Dendritic cell treated with granulocyte-macrophage colony-stimulating factor and Interleukin-4, amounts not matched to agents 40 ng/mL and 50 ng/mL, for 4 days (primary cell): ENCODE measurements around the gene PAPOLB.

Source experiments
- H3K27ac Mint-ChIP-seq: one replicate; pipeline ENCODE4 v1.8.0; 2022; ENCODE audit warnings: mild to moderate bottlenecking, mixed read lengths
- H3K27me3 Mint-ChIP-seq: one replicate; pipeline ENCODE4 v1.8.0; 2022; ENCODE audit warnings: mild to moderate bottlenecking, mixed read lengths
- H3K36me3 Mint-ChIP-seq: one replicate; pipeline ENCODE4 v1.8.0; 2022; ENCODE audit warnings: low read depth, mixed read lengths
- H3K4me1 Mint-ChIP-seq: one replicate; pipeline ENCODE4 v1.8.0; 2022; ENCODE audit warnings: low read depth, mixed read lengths
- H3K4me3 Mint-ChIP-seq: one replicate; pipeline ENCODE4 v1.8.0; 2022; ENCODE audit warnings: mild to moderate bottlenecking, moderate library complexity, mixed read lengths
- H3K9me3 Mint-ChIP-seq: one replicate; pipeline ENCODE4 v1.8.0; 2022; ENCODE audit warnings: mixed read lengths
- intact Hi-C: fragments of 100-400 bp; cut with micrococcal nuclease; formaldehyde crosslinking; loops from one replicate; pipeline ENCODE4 v1.15.0; 2022

PAPOLB gene

DNA sequence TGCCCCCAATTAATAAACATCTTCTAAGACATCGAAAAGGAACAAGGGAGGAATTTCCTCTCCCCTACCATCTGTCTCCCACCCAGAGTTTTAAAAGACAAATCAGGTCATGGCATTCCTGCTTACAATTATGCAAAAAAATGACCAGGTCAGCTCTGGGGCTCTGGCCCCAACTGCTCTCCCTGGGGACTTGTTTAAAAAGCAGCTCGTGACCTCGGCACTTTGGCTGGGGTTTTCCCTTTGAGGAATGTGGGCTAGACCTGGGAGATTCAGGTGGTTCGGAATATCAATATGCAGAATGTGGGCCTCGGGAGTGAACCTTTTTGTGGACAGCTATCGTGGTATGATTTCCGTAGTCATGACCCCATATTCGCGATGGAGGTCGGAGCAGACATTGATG is 22.3 kb upstream of the PAPOLB start:
- H3K27me3 Mint-ChIP-seq = peaks cover 54% of the 10 kb centered on the region
- no peak overlapping the region for H3K27ac Mint-ChIP-seq
- H3K36me3 Mint-ChIP-seq = no peaks in the 10 kb centered on the region
- intact Hi-C loops = loop anchor here (5.0 kb wide), 1 partner anchor 92 kb away; no protein-coding TSS in a partner anchor
- no peaks in the 10 kb centered on the region for H3K9me3 Mint-ChIP-seq
- H3K4me1 Mint-ChIP-seq = peaks cover 12% of the 10 kb centered on the region
- no peak overlapping the region for H3K4me3 Mint-ChIP-seq

DNA sequence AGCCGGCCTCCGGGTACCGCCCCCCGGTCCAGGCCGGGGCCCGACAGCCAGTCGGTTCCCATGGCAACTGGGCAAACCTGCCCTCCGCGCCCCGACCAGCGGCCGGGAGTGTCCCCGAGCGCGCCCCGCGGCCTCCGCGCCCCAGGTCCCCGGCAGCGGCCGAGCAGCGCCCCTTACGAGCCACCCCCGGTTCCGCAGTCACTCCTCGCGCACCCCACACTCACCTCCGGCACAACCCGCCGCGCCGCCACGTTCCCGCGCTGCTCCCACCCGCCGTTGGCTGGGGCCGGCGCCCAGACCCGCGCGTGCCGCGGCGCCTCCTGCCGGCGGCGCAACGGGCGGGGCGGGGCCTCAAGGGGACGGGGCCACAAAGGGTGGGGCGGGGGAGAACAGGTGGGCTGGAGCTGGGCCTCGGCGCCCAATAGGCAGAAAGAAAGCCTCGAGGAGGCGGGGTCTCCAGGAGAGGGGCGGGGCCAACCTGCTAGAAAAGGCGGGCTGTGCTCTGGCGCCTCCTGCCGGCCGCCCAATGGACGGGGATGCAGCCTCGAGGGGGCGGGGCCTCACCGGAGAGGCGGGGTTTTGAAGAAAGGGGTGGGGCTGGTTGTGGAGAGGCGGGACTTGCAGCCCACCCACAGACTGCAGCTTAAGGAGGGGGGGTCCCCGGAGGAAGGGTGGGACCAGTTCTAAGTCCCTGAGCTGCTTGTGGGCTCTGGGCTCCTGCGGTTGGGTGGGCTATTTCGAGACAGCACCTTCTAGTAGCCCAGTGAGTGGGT is 21.7 kb upstream of the PAPOLB start, which contains the start of gene RADIL:
Gene RADIL, minus strand, starts transcription at position 345 of the 773 bp plus-strand sequence. CDS start 5,577 bp downstream, outside the sequence.
- H3K9me3 Mint-ChIP-seq = no peaks in the 10 kb centered on the region
- H3K4me1 Mint-ChIP-seq = peaks cover 12% of the 10 kb centered on the region
- peaks cover 53% of the 10 kb centered on the region for H3K27me3 Mint-ChIP-seq
- H3K27ac Mint-ChIP-seq = no peak within 1 kb of the TSS
- H3K4me3 Mint-ChIP-seq = peak within 1 kb of the TSS; percentile 41
- intact Hi-C loops = loop anchor here (2.0 to 5.0 kb wide), 2 partner anchors 53 to 91 kb away; no protein-coding TSS in a partner anchor
- H3K36me3 Mint-ChIP-seq = no peaks in the 10 kb centered on the region

DNA sequence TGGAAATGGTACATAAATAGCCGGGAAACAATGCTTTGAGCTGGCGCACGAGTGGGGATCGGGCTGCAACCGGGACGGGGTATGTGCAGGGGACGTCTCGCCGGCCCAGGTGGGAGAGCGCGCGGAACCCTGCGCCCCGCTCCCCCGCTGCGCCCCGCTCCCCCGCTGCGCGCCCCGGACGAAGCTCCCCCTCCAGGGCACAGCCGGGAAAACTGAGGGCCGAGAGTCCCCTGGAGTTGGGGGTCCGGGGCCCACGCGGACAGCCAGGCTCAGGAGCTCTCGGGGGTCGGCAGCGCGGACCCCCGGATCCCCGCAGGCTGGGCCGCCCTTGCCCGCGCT is 21.2 kb upstream of the PAPOLB start:
- Mint-ChIP-seq H3K4me1 (peaks cover 12% of the 10 kb centered on the region), H3K27me3 (peaks cover 53% of the 10 kb centered on the region), H3K9me3 (no peaks in the 10 kb centered on the region), H3K36me3 (no peaks in the 10 kb centered on the region), H3K4me3 (peak overlapping the region; percentile 37), H3K27ac (no peak overlapping the region)
- intact Hi-C loops = loop anchor here (2.0 to 5.0 kb wide), 2 partner anchors 52 to 91 kb away; no protein-coding TSS in a partner anchor

DNA sequence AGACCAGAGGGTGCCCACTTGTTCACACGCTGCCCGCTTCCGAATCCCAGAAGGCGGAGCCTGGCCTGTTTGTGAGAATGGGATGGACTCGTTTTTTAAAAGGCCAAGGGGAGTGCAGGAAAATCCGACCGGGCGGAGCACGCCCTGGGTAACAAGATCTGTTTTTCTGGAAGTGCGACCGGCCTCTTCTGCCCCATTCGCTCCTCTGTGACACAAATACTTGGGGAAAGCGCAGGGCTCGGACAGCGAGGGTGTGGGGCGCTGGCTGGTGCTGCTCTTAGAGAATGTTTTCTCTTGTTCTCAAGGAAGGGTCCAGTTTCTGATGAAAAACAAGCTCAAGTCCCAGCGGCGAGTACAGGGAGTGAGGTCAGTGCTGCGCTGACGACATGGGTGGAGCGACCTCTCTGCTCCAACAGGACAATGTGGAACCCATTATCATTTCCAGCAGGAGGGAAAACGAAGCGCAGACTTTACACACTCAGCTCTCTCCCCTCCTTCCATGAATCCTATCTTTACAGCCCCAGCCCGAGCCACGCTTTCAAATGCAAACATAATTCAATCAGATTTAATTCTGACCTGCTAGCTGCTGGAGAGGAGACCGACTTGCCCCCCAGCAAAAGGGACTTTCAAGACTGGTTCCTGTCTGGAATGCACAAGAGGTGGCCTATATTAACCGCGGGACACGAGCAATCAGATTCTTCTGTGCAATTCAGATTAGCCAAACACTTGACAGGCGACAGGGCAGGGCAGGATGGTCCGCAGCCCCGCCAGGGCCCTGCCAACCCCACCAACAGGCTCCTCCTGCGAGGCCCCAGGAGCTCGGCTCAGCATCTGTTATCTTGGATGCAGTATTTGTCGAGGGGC is 20.6 kb upstream of the PAPOLB start:
- Mint-ChIP-seq H3K9me3 (no peaks in the 10 kb centered on the region), H3K27me3 (peaks cover 51% of the 10 kb centered on the region), H3K4me3 (peak overlapping the region; percentile 37), H3K36me3 (no peaks in the 10 kb centered on the region), H3K4me1 (peaks cover 12% of the 10 kb centered on the region), H3K27ac (no peak overlapping the region)
- intact Hi-C loops = loop anchor here (2.0 to 5.0 kb wide), 2 partner anchors 52 to 90 kb away; no protein-coding TSS in a partner anchor

DNA sequence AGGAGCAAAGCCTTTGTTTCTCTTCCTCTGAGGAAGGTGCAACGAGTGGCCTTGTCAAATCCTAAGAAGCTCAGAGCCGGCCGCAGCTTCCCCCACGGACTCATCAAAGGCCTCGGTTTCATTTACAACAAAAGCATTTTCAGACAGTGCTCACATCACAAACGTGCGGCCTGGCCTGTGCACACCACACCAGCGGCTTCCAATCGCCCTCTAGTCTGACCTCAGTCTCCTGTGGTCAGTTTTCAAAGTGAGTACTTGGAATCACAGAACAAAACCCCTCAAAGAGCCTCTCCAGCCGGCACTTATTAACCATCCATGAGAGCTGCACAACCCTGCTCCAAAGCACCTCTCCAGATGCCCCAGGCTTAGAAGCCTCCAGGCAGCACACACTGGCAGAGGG is 18.4 kb upstream of the PAPOLB start:
- H3K27me3 Mint-ChIP-seq = peaks cover 45% of the 10 kb centered on the region
- no peaks in the 10 kb centered on the region for H3K9me3 Mint-ChIP-seq
- no peaks in the 10 kb centered on the region for H3K36me3 Mint-ChIP-seq
- no peak overlapping the region for H3K4me3 Mint-ChIP-seq
- H3K4me1 Mint-ChIP-seq = peaks cover 12% of the 10 kb centered on the region
- H3K27ac Mint-ChIP-seq = no peak overlapping the region
- intact Hi-C loops = loop anchor here (5.0 kb wide), 1 partner anchor 88 kb away; no protein-coding TSS in a partner anchor

DNA sequence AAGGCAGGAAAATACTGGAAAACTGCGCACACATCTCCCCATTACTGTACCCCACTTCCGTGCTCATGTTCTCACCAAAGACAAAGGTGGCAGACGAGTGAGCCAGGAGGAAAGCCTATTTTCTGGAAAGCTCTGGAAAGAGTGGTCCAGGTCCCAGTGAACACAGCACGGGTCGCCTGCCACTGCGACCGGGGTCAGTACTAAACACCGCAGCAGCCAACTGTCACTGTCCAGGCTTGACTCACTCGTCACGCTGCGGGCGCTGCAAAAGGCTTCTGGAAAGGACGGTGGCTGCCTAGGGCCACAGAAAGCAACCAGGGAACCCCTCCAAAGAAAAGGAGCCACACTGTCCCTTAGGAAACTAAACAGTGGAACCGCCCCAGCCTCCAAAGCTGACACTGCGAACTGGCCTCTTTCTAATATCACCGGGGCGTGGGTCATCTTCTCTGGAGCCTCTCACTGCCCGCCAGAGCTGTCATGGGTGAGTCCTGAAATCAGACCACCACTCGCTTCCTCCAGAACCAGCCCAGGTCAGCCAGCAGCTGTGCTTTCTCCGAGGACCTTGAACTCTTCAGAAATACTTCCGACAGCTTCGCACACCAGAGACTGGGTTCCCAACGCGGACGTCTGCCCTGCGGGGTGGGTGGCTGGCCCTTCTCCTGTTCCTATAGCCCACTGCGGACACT is 17.7 kb upstream of the PAPOLB start:
- Mint-ChIP-seq H3K4me3 (no peak overlapping the region), H3K36me3 (no peaks in the 10 kb centered on the region), H3K27me3 (peaks cover 39% of the 10 kb centered on the region), H3K9me3 (no peaks in the 10 kb centered on the region), H3K27ac (no peak overlapping the region), H3K4me1 (peaks cover 12% of the 10 kb centered on the region)
- intact Hi-C loops = loop anchor here (5.0 kb wide), 1 partner anchor 87 kb away; no protein-coding TSS in a partner anchor

DNA sequence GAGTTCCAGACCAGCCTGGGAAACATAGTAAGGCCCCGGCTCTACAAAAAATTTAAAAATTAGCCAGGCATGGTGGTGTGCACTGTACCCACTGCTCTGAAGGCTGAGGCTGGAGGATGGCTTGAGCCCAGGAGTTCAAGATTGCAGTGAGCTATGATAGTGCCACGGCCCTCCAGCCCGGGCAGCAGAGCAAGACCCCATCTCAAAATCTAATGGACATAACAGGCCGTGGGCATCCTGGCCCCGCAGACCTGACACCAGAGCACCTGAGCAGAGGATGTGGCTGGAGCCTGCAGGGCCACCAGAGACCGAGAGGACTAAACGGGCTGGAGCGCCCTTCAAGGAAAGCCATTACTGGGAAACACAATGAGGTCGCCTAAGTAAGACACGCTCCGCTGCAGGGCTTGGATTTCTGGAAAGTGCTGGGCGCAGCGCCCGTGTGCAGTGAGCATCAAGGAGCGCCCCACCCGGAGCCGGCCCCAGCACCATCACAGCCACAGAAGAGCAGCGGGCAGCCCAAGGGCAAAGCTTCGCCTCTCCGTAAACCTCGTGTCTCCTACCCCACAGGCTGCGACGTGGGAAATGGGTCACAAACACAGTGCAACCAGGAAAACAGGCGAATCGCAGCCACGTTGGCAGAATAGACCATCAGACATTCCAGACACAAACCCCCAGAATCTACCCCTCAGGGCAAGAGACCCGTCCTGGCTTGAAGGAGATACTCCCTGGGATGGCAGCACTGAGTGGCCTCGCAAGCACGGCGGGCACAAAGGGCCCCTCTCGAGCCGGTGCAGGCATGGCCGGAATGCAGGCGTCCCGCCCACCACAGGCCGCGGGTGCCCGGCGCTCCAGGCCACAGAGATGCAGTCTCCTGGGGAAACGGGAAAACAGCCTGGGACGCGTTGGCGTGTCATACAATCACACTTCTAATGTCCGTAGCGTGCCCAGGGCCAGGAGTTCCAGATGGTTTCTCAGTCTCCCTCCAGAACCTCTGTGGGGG is 16.8 kb upstream of the PAPOLB start:
- intact Hi-C loops = no loop called here
- peaks cover 12% of the 10 kb centered on the region for H3K4me1 Mint-ChIP-seq
- H3K36me3 Mint-ChIP-seq = no peaks in the 10 kb centered on the region
- H3K9me3 Mint-ChIP-seq = no peaks in the 10 kb centered on the region
- no peak overlapping the region for H3K27ac Mint-ChIP-seq
- H3K4me3 Mint-ChIP-seq = no peak overlapping the region
- peaks cover 30% of the 10 kb centered on the region for H3K27me3 Mint-ChIP-seq

DNA sequence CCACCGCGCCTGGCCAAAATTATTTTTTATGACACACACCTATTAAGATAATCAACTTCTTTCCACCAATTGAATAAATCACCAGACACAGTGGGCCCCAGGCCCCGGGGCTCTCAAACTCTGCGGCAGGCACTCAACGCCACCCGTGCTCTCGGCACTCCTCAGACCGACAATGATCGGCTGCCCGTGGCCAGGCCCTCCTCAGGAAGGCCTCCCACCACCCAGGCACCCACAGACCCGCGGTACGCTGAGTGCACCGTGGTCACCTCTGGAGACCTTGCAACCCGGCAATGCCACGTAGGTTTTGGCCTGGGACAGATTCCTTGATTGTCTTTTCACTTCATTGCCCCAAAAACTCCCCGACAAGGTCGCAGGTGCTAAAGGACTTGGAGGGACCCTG is 14.8 kb upstream of the PAPOLB start:
- no peaks in the 10 kb centered on the region for H3K4me1 Mint-ChIP-seq
- H3K4me3 Mint-ChIP-seq = no peak overlapping the region
- H3K27ac Mint-ChIP-seq = no peak overlapping the region
- intact Hi-C loops = no loop called here
- peaks cover 26% of the 10 kb centered on the region for H3K27me3 Mint-ChIP-seq
- no peaks in the 10 kb centered on the region for H3K9me3 Mint-ChIP-seq
- H3K36me3 Mint-ChIP-seq = no peaks in the 10 kb centered on the region

DNA sequence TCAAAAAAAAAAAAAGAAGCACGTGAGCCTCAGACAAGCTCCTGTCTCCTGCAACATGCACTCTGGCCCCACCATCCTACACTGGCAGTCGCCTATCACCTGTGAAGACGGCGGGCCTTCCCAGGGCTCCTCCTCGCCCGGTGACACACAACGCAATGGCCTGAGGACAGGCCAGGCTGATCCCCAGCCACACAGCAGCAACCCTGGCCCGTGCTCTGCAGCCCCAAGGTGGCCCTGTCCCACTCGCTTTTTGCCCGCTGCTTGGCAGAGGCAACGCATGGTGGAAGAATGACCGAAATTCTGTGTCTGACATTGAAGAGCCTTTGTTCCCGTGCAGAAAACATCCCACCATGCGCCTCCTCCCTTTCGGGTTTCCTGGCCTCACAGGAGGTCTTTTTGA is 13.6 kb upstream of the PAPOLB start:
- Mint-ChIP-seq H3K9me3 (no peaks in the 10 kb centered on the region), H3K27ac (no peak overlapping the region), H3K36me3 (no peaks in the 10 kb centered on the region), H3K27me3 (peaks cover 28% of the 10 kb centered on the region), H3K4me3 (no peak overlapping the region), H3K4me1 (no peaks in the 10 kb centered on the region)
- intact Hi-C loops = no loop called here

DNA sequence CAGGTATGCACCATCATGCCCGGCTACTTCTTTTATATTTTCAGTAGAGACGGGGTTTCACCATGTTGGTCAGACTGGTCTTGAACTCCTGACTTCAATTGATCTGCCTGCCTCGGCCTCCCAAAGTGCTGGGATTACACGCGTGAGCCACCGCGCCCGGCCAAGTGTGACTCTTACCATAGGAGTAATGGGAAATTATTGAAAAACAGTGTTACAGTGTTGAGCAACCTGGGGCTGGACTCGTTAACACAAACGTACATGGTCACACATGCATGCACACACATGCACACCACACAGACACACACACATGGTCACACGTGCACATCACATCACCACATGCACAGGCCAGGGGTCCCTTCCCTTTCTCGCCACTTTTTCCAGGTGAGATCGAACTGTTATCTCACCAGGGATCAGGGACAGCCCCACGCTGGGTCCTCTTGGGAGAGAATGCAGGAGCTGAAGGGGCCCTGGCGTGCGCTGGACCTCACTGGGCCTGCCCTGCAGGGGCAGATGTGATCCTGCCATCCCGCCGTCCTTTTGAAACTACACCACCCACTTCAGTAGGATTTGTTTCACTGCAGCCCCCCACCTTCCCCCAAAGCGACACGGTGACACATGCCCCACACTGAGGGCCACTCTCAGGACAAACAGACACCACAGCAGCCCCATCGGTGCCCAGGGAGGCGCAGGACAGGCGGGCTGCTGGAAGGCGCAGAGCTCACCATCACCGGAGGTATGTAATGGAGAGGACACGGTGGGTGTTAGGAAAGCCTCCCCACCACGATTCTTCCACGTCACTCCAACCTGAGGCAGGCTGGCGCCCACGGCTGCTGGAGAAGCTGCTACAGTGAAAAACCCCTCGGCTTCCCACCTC is 11.5 kb upstream of the PAPOLB start:
- Mint-ChIP-seq H3K4me3 (no peak overlapping the region), H3K27ac (no peak overlapping the region), H3K27me3 (peaks cover 30% of the 10 kb centered on the region), H3K4me1 (no peaks in the 10 kb centered on the region), H3K9me3 (no peaks in the 10 kb centered on the region), H3K36me3 (no peaks in the 10 kb centered on the region)
- intact Hi-C loops = no loop called here

DNA sequence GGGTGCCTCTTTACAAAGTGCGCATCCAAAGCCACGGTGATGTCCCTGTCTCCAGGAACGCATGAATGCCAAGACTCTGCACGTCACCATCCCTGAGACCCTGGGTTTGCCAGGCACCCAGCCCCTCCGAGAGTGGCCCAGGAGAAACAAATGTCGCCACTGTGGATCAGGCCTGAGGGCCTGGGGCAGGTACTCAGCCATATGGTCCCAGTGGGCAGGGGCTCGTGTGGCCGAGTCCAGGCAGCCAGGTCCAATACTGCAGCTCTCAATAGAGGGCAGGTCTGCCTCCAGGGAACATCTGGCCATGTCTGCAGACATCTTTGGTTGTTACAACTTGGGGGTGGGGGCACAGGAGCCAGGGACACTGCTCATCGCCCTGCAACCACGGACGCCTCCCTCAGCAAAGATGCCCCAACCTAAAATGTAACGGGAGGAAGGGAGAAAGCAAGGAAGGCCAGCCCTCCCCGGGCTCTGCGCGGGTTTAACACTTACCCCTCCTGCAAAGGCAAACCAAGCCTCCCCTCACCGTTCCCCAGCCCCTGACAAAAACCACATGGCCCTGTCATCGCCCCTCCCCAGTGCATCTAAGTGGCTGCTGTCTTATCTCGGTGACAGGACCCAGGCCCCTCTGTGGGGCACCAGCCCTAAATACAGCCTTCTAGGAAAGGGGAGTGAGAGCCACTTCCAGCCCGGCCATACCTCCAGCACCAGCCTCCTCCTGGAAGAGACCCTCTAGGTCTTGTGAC is 10.3 kb upstream of the PAPOLB start:
- Mint-ChIP-seq H3K4me3 (no peak overlapping the region), H3K27me3 (peaks cover 30% of the 10 kb centered on the region), H3K36me3 (no peaks in the 10 kb centered on the region), H3K4me1 (no peaks in the 10 kb centered on the region), H3K9me3 (no peaks in the 10 kb centered on the region), H3K27ac (no peak overlapping the region)
- intact Hi-C loops = no loop called here
